WERI-Rb-1 (cell line): Measurements from ENCODE around the gene GPATCH8.

Experiments used
- DNase-seq: peaks from one replicate; pipeline ENCODE4 v3.0.0-alpha.2; 2020
- H3K27ac ChIP-seq: fragments of 250-450 bp; sonication (Bioruptor Pico); 2 replicates; pipeline ENCODE4 v1.5.1; 2020; ENCODE audit warnings: mild to moderate bottlenecking, moderate library complexity
- H3K27me3 ChIP-seq: fragments of 250-450 bp; sonication (Bioruptor Pico); 2 replicates; pipeline ENCODE4 v1.5.1; 2021; ENCODE audit warnings: mild to moderate bottlenecking, low read depth, moderate library complexity; ENCODE audit not compliant: insufficient read depth, severe bottlenecking
- H3K36me3 ChIP-seq: fragments of 250-450 bp; sonication (Bioruptor Pico); 2 replicates; pipeline ENCODE4 v1.5.1; 2020; ENCODE audit warnings: mild to moderate bottlenecking, moderate library complexity
- H3K4me3 ChIP-seq: 2 replicates; pipeline ENCODE4 v1.5.1; 2011; ENCODE audit warnings: low read depth, mild to moderate bottlenecking, control low read depth, low read length
- H3K9me3 ChIP-seq: fragments of 250-450 bp; sonication (Bioruptor Pico); 2 replicates; pipeline ENCODE4 v1.5.1; 2021; ENCODE audit warnings: mild to moderate bottlenecking, moderate library complexity; ENCODE audit not compliant: severe bottlenecking
- TF ChIP-seq, protein P1 (sequence below): IDR thresholded peaks from 2 replicates; pipeline ENCODE4 v1.5.1; 2011; ENCODE audit warnings: low read depth, mild to moderate bottlenecking, control low read depth, inconsistent platforms, low read length

Gene GPATCH8

DNA sequence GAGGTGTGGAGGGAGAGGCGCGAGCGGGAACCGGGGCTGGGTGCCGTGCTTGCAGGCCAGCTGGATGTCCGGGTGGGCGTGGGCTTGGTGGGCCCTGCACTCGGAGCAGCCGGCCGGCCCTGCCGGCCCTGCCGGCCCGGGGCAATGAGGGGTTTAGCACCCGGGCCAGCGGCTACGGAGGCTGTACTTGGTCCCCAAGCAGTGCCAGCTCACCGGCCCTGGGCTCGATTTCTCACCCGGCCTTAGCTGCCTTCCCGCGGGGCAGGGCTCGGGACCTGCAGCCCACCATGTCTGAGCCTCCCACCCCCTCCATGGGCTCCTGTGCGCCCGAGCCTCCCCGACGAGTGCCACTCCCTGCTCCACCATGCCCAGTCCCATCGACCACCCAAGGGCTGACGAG, 24.7 kb upstream of the GPATCH8 start:
- TF ChIP-seq, protein P1, sequence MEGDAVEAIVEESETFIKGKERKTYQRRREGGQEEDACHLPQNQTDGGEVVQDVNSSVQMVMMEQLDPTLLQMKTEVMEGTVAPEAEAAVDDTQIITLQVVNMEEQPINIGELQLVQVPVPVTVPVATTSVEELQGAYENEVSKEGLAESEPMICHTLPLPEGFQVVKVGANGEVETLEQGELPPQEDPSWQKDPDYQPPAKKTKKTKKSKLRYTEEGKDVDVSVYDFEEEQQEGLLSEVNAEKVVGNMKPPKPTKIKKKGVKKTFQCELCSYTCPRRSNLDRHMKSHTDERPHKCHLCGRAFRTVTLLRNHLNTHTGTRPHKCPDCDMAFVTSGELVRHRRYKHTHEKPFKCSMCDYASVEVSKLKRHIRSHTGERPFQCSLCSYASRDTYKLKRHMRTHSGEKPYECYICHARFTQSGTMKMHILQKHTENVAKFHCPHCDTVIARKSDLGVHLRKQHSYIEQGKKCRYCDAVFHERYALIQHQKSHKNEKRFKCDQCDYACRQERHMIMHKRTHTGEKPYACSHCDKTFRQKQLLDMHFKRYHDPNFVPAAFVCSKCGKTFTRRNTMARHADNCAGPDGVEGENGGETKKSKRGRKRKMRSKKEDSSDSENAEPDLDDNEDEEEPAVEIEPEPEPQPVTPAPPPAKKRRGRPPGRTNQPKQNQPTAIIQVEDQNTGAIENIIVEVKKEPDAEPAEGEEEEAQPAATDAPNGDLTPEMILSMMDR, result no peak
- no peaks in the 10 kb centered on the region for H3K27me3 ChIP-seq
- H3K36me3 ChIP-seq, result no peaks in the 10 kb centered on the region
- no peak for DNase-seq
- peaks cover 14% of the 10 kb centered on the region for H3K9me3 ChIP-seq
- no peak overlapping the region for H3K4me3 ChIP-seq
- H3K27ac ChIP-seq, result no peak overlapping the region

DNA sequence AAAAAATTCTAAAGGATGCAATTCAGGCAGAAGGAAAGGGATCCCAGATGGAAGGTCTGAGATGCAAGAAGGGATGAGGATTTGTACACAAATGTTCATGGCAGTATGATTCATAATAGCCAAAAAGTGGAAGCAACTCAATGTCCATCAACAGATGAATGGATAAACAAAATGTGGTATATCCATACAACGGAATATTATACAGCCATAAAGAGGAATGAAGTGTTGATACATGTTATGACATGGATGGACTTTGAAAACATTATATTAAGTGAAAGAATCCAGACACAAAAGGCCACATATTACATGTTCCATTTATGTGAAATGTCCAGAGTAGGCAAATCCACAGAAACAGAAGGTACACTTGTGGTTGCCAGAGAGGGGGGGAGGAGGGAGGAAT, 23.9 kb upstream of the GPATCH8 start:
- no peak for DNase-seq
- H3K27ac ChIP-seq, result no peak overlapping the region
- TF ChIP-seq, protein P1, result no peak
- H3K9me3 ChIP-seq, result peaks cover 14% of the 10 kb centered on the region
- no peaks in the 10 kb centered on the region for H3K27me3 ChIP-seq
- no peaks in the 10 kb centered on the region for H3K36me3 ChIP-seq
- H3K4me3 ChIP-seq, result no peak overlapping the region

DNA sequence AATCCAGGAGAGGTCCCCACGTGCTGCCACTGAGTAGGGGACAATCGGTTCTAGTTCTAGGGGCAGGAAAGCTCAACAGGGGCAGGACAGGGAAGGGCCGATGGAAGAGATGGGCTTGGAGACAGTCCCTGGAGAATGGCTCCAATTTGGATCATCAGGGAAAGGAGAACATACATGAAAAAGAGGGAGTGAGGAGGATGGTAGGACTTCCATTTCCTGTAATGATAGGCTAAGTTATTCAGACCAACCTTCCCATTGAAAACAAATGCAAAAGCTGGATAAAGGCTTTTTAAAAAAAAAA, 20.4 kb upstream of the GPATCH8 start:
- H3K9me3 ChIP-seq, result peaks cover 14% of the 10 kb centered on the region
- TF ChIP-seq, protein P1, result no peak
- no peak overlapping the region for H3K27ac ChIP-seq
- no peak for DNase-seq
- H3K27me3 ChIP-seq, result no peaks in the 10 kb centered on the region
- no peaks in the 10 kb centered on the region for H3K36me3 ChIP-seq
- H3K4me3 ChIP-seq, result no peak overlapping the region

DNA sequence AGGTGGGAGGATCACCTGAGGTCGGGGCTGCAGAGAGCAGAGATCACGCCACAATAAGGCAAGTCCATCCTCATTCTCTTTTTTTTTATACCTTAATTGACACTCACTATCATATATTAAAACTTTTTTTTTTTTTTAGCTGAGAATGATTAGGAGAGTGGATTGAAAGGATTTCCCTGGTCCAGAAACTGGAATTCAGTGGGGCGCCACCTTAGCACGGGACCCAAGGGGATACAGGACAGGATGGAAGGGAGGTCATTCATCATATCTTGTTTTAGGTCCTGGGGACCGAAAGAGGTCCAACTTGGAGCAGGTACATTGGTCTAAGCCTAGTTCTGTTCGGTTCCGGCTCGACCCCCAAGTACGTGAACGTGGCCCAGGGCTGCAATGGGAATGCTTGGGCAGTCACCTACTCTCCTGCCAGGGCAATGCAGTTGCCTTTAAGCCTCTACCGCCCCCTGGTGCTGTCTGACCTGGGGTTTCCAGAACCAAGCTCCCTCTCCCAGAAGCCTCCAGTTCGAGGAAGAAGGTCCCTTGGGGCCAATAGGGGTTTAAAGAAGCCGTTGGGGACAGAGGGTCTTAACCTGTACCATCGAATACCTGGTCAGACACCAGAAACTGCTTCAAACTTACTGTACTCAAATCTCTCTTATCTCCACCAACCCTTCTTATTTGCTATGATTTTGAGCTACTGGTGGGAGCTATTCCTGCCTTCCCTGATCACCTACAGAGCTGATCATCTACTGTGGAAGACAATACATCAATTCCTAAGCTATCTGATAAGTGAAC, 19.9 kb upstream of the GPATCH8 start:
- Histone ChIP-seq H3K27me3 (no peaks in the 10 kb centered on the region), H3K4me3 (no peak overlapping the region), H3K27ac (no peak overlapping the region), H3K9me3 (peaks cover 14% of the 10 kb centered on the region), H3K36me3 (no peaks in the 10 kb centered on the region)
- TF ChIP-seq, protein P1, result peak; percentile 83
- DNase-seq, result peak; percentile 83

DNA sequence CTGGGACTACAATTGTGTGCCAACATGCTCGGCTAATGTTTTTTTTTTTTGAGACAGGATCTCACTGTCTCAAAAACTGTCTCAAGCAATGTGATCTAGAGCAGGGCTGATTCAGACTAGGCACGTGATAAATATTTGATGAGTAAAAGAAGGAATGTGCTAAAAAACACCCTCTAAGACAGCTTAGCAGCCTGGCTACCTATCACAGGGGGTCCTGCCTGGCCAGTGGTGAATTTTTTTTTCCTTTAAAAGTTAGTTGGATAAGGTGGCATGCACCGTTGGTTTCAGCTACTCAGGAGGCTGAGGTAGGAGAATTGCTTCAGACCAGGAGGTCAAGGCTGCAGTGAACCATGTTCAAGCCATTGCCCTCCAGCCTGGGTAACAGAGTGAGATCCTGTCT, 14.8 kb upstream of the GPATCH8 start:
- TF ChIP-seq, protein P1, result no peak
- H3K27ac ChIP-seq, result no peak overlapping the region
- no peak overlapping the region for H3K4me3 ChIP-seq
- no peaks in the 10 kb centered on the region for H3K27me3 ChIP-seq
- no peaks in the 10 kb centered on the region for H3K9me3 ChIP-seq
- H3K36me3 ChIP-seq, result no peaks in the 10 kb centered on the region
- no peak for DNase-seq
